Loucy (cell line): ENCODE results near the gene ARHGAP31.

Experiments
- H2AFZ ChIP-seq: fragments of 200-600 bp; sonication (generic); 2 replicates; pipeline ENCODE4 v1.6.0; 2016; ENCODE audit warnings: antibody characterized with exemption, mild to moderate bottlenecking, low read length, moderate library complexity
- H3F3A ChIP-seq: fragments of 200-600 bp; 2 replicates; pipeline ENCODE4 v1.6.0; 2016; ENCODE audit warnings: antibody characterized with exemption, low read depth, mild to moderate bottlenecking
- H3K27me3 ChIP-seq: fragments of 200-600 bp; sonication (generic); 2 replicates; pipeline ENCODE4 v1.6.1; 2014; ENCODE audit warnings: low read length, mild to moderate bottlenecking; ENCODE audit not compliant: insufficient read depth, poor library complexity, severe bottlenecking
- H3K36me3 ChIP-seq: fragments of 200-600 bp; sonication (generic); 2 replicates; pipeline ENCODE4 v1.6.1; 2016; ENCODE audit warnings: low read length; ENCODE audit not compliant: insufficient read depth
- H3K4me1 ChIP-seq: fragments of 200-600 bp; sonication (generic); 2 replicates; pipeline ENCODE4 v1.5.1; 2014; ENCODE audit warnings: low read length, mild to moderate bottlenecking; ENCODE audit not compliant: insufficient read depth, poor library complexity, severe bottlenecking
- H3K4me2 ChIP-seq: fragments of 200-600 bp; sonication (generic); 2 replicates; pipeline ENCODE4 v1.6.0; 2014; ENCODE audit warnings: antibody characterized with exemption, low read length, low read depth, mild to moderate bottlenecking; ENCODE audit not compliant: poor library complexity, severe bottlenecking
- H3K4me3 ChIP-seq: fragments of 200-600 bp; sonication (generic); 2 replicates; pipeline ENCODE4 v1.5.1; 2014; ENCODE audit warnings: low read length, mild to moderate bottlenecking, mixed read lengths; ENCODE audit not compliant: poor library complexity, severe bottlenecking
- H3K79me2 ChIP-seq: fragments of 200-600 bp; sonication (generic); 2 replicates; pipeline ENCODE4 v1.6.1; 2014; ENCODE audit warnings: low read length; ENCODE audit not compliant: insufficient read depth
- H3K9ac ChIP-seq: fragments of 200-600 bp; sonication (generic); 2 replicates; pipeline ENCODE4 v1.6.0; 2014; ENCODE audit warnings: mild to moderate bottlenecking, low read depth, low read length, moderate library complexity; ENCODE audit not compliant: poor library complexity, severe bottlenecking
- H3K9me2 ChIP-seq: fragments of 200-600 bp; sonication (generic); replicated peaks from 2 replicates; pipeline ENCODE4 v1.6.1; 2016; ENCODE audit warnings: low read depth, low read length, mixed read lengths
- H3K9me3 ChIP-seq: fragments of 200-600 bp; sonication (generic); 2 replicates; pipeline ENCODE4 v1.6.1; 2014; ENCODE audit warnings: mild to moderate bottlenecking, antibody characterized with exemption, low read length, low read depth; ENCODE audit not compliant: insufficient read depth
- H4K20me1 ChIP-seq: fragments of 200-600 bp; sonication (generic); 2 replicates; pipeline ENCODE4 v1.6.0; 2014; ENCODE audit warnings: antibody characterized with exemption, low read length, mild to moderate bottlenecking; ENCODE audit not compliant: insufficient read depth, poor library complexity, severe bottlenecking
- CTCF ChIP-seq: fragments of 200-600 bp; sonication (generic); conservative IDR thresholded peaks from 2 replicates; pipeline ENCODE4 v1.5.1; 2014; ENCODE audit warnings: mild to moderate bottlenecking, antibody characterized with exemption, low read length
- EZH2phosphoT487 ChIP-seq: fragments of 200-600 bp; IDR thresholded peaks from 2 replicates; pipeline ENCODE4 v1.6.1; 2018; ENCODE audit warnings: antibody characterized with exemption, mild to moderate bottlenecking, moderate library complexity, borderline replicate concordance

ARHGAP31 gene

DNA sequence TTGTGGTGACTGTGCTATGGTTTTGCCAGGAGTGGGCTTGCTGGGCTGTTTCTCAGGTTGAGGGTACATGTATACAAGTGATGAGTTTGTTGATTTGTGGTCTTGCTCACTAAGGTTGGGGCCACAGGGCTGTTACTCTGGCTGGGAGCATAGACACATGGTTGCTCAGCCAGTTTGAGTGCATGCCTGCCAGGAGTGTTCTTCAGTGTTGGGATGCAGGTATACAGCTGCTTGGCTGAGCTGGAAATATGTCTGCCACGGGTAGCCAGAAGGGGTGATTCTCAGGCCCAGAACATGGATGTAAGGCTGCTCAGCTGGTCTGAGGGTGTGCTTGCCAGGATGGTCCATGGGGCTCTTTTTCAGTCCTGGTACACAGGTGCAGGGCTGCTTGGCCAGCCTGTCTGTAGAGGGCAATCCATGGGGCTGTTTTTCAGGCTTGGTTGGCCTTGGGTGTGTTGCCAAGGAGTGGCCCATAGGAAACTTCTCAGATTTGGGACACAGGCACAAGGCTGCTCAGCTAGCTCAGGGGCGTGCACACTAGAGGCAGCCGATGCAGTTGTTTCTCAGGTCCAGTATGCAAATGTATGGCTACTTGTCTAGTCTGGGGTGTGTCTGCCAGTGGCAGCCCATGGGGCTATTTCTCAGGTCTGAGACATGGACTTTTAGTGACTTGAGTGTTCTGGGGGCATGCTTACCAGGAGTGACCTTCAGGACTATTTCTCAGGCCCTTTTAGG is 5.3 kb upstream of the ARHGAP31 start:
- Histone ChIP-seq H3K27me3 (no peaks in the 10 kb centered on the region), H3K9me3 (peaks cover 8% of the 10 kb centered on the region; the same call in 1 of the 2 replicates), H3K79me2 (no peaks in the 10 kb centered on the region), H3K9me2 (no peaks in the 10 kb centered on the region), H2AFZ (no peak overlapping the region), H3F3A (no peaks in the 10 kb centered on the region), H3K4me1 (peaks cover 10% of the 10 kb centered on the region), H3K36me3 (no peaks in the 10 kb centered on the region), H3K4me2 (no peak overlapping the region), H4K20me1 (no peaks in the 10 kb centered on the region), H3K4me3 (no peak overlapping the region), H3K9ac (no peak overlapping the region)
- no peak for TF ChIP-seq EZH2phosphoT487
- no peak for TF ChIP-seq CTCF

DNA sequence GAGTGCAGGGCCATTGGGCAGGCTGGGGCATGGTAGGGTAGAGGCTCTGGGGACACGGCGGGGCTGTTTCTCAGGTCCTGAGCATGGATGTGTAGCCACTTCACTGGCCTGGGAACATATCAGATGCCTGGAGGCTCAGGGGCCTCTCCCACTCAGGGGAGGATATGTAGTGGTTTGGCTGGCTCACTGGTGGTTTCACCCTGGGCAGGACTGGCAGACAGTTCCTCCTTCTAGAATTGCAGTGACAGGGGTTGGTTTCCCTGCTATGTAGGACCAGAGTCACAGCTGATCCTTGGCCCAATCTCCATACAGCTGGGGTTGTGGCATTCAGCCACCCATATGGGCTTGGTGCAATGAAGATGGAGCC is 4.8 kb upstream of the ARHGAP31 start:
- no peak overlapping the region for H2AFZ ChIP-seq
- H4K20me1 ChIP-seq, result no peaks in the 10 kb centered on the region
- no peak overlapping the region for H3K4me2 ChIP-seq
- H3K4me1 ChIP-seq, result peaks cover 10% of the 10 kb centered on the region
- no peaks in the 10 kb centered on the region for H3K36me3 ChIP-seq
- no peaks in the 10 kb centered on the region for H3F3A ChIP-seq
- H3K9me3 ChIP-seq, result peaks cover 8% of the 10 kb centered on the region; the same call in 1 of the 2 replicates
- TF ChIP-seq EZH2phosphoT487 (no peak), CTCF (no peak)
- no peaks in the 10 kb centered on the region for H3K79me2 ChIP-seq
- H3K27me3 ChIP-seq, result no peaks in the 10 kb centered on the region
- H3K4me3 ChIP-seq, result no peak overlapping the region
- no peaks in the 10 kb centered on the region for H3K9me2 ChIP-seq
- no peak overlapping the region for H3K9ac ChIP-seq

DNA sequence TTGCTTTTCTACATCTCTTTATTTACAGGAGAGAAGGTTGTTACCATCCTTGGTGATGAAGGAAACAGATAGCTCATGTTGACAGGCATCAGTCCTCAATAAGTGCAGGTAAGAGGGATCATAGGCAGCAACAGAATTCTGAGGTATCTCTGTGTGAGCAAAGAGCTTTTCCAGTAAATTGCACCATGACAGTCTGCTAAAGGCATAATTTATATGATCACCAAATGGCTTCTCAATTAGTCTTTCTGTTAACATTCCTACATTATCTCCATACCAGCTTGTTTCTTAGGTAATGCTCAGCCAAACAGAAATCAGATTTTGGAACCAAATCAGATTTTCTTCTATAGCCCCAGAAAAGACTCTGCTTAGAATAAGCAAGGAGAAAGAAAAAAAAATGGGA is 3.6 kb upstream of the ARHGAP31 start:
- Histone ChIP-seq H3F3A (no peaks in the 10 kb centered on the region), H2AFZ (no peak overlapping the region), H3K4me2 (no peak overlapping the region), H3K9ac (no peak overlapping the region), H3K36me3 (no peaks in the 10 kb centered on the region), H3K4me3 (no peak overlapping the region), H3K9me2 (no peaks in the 10 kb centered on the region), H3K27me3 (no peaks in the 10 kb centered on the region), H3K79me2 (no peaks in the 10 kb centered on the region), H3K4me1 (peaks cover 13% of the 10 kb centered on the region), H4K20me1 (no peaks in the 10 kb centered on the region), H3K9me3 (peaks cover 8% of the 10 kb centered on the region; the same call in 1 of the 2 replicates)
- TF ChIP-seq CTCF, result no peak
- no peak for TF ChIP-seq EZH2phosphoT487
